HG03095 (cell line): ENCODE data around the gene CASP9.
"Not testable (repeated sequence)": the region's sequence is repeated elsewhere in the genome, so short reads cannot be mapped to it uniquely, and the experiment has no call there.

Source experiments
- ATAC-seq: cut with Tn5 transposase; IDR thresholded peaks from one replicate; pipeline ENCODE4 v1.9.1; 2021; ENCODE audit warnings: moderate library complexity; ENCODE audit not compliant: unreplicated experiment

Gene CASP9

DNA sequence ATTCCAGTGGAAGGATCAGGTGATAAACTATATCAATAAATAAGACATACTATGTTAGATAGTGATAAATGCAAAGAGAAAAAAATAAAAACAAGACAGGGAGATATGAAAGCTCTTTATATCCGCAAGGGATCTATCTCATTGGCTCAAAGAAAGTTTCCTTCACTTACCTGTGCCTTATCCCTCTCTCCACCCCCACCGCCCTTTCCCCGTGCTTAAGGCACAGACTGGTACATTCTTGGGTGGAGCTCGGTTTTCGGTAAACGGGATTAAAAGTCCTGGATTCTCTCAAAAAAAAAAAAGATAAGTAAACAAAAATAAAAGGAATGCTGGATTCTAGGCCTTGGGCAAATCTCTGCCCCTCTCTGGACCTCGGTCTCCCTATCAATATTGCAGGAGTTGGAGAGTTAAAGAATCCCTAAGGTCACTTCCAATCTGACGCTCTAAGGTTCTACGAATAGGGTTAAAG is 2.0 kb upstream of the CASP9 start:
- ATAC-seq = no peak

DNA sequence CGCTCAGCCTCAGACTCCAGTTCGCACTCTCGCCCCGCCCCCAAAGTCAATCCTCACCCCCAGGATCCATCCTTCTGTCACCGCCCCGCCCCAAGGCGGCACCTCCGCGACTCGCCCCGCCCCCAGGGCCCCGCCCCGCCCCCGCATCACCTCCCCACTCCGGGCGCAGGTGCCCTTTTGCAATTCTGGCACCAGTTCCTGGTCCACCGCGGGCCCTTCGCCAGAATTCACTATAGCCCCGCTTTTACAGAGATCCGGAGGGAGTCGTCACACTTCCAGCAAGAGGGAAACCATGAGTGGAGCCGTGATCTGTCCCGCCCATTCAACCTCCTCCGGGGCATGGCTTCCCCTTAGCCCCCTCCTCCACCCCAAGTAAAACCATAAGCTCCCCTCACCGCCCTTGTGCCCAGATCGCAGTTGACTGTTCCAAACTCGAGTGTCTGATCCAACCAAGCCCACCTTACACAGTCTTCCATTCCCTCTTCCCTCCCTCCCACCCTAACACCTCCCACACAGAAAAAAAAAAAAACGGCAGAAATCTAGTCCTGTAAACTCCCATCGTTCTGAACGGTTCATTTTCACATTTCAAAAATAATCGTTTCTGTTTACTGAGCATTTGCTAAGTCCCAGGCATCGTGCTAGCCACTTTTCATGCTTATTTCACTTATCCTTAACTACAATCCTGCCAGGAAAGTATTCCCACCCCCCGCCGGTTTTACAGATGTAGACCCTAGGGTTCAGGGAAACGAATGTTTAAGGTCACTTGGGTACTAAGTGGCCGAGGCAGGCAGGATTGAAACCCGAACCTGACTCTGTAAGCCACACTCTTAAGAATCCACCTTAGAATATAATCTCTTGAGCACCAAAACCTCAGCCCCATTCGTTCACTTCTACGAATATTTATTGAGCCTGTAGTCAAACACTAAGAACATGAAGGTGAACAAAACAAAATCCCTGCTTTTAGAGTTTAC is 1.3 kb upstream of the CASP9 start:
- no peak for ATAC-seq

DNA sequence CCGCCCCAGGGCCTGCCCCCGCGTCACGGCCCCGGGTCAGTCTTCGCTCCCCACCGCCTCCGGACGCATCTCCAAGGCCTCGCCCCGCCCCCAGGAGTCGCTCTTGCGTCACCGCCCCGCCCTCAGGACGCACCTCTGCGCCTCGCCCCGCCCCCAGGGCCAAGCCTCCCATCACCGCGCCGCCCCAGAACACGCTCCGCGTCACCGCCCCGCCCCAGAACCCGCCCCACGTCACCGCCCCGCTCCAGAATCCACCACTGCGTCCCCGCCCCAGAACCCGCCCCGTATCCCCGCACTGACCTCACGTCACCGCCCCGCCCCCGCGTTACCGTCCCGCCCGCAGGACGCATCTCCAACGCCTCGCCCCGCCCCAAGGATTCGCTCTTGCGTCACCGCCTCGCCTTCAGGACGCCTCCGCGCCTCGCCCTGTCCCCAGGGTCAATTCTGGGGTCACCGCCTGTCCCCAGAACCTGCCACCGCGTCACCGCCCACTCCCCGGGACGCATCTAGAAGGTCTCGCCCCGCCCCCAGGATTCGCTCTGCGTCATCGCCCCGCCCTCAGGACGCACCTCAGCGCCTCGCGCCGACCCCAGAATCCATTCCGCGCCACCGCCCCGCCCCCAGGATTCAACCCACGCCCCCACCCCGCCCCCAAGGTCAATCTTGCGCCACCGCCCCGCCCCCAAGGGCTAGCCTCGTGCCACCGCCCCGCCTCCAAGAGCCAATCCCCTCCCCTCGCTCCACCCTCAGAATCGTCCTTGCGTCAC is 451 bp upstream of the CASP9 start:
- ATAC-seq = peak; percentile 38

DNA sequence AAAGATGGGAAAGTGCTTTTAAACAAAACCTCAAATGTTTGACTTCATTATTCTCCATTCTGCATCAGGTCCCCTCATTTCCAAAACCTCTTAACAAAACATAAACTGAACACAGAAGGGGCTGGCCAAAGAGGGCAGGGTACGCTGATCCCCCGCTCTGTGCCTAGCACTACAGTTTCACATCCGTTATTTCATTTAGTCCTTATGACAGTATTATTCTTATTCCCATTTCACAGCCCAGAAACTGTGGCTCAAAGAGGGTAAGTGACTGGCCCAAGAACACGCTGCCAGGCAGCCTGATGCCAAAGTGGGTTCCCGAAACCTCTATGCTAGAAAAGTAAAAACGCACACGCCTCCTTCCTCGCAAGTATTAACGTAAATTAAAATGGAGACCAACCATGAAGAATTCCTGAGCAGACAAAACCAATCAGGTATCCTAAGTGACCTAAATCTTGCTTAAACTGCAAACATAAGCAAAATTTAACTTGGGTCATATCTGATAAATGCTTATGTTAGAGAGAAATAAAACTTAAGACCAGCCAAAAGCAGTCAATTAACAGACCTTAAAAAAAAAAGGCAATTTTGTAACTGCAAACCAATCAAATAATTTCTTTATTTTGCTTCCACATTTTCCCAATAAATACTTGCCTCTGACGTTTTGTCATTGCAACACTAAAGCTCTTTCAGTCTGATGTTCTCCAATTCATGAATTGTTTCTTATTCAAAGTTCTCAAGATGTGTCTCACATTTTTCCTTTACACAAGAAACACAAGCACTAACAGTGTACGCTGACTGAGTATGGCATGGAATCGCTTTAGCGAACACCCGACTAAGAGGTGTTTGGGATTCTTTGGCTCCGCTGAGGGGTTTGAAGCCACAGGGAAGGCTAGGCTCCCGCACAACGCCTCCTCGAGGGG is 653 bp downstream of the CASP9 start:
- no peak for ATAC-seq

DNA sequence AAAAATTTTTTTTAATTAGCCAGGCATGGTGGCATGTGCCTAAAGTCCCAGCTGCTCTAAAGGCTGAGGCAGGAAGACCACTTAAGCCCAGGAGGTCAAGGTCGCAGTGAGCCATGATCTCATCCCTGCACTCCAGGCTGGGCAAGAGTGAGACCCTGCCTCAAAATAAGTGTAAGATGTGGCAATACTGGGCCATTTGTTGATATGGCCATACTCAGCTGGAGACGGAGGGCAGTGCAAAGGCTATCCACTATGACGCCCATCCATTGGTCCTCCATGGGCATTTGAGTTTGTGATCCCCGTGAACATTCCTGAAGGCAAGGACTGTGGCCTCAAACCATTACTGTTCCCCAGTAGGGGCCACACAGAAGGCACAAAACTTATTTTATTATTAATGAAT is 1.5 kb downstream of the CASP9 start:
- ATAC-seq = no peak

DNA sequence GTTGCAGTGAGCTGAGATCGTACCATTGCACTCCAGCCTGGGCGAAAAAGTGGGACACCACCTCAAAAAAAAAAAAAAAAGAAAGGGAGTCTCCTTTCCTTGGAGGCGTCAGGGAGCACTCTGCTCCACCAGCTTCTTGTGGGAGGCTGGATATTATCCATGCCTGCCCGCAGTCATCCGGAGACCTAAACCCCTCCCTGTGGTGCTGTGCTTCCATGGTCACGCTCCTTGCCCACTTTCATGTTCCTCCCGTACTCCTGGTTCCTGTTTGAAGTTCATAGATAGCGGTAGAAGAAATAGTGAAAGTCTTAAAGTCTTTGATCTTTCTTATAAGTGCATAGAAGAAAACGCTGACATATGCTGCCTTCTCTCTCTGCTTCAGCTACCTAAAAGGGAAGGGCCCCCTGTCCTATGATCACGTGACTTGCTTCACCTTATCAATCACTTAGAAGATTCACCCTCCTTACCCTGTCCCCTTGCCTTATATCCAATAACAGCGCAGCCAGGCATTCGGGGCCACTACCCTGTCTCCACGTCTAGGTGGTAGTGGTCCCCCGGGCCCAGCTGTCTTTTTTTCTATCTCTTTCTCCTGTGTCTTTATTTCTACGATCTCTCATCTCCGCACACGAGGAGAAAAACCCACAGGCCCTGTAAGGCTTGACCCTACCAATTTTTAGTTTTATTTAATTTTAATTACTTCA is 2.7 kb downstream of the CASP9 start:
- not testable (repeated sequence) for ATAC-seq

- no peak for ATAC-seq
These were observed 4.4 kb downstream of the CASP9 start for GRCh38 chr1:15519625-15520024.

GRCh38 chr1:15515022-15515663 is 8.9 kb downstream of the CASP9 start:
- ATAC-seq = no peak

DNA sequence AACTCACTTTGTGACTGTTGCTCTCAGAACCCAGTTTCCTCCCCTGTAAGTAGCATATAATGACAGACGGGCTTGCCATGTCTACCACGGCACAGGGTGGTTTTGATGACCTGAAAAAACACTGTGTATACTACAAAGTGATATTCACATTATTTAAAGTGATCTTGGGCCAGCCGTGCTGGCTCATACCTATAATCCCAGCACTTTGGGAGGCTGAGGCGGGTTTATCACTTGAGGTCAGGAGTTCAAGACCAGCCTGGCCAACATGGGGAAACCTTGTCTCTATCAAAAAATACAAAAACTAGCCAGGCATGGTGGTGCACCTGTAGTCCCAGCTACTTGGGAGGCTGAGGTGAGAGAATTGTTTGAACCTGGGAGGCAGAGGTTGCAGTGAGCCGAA is 9.5 kb downstream of the CASP9 start:
- ATAC-seq = not testable (repeated sequence)

- ATAC-seq = no peak
These were observed 10.1 kb downstream of the CASP9 start for GRCh38 chr1:15513919-15514318.

GRCh38 chr1:15513192-15513591 is 10.8 kb downstream of the CASP9 start:
- ATAC-seq = no peak

- ATAC-seq = no peak
These were observed 13.2 kb downstream of the CASP9 start for GRCh38 chr1:15510611-15511405.

DNA sequence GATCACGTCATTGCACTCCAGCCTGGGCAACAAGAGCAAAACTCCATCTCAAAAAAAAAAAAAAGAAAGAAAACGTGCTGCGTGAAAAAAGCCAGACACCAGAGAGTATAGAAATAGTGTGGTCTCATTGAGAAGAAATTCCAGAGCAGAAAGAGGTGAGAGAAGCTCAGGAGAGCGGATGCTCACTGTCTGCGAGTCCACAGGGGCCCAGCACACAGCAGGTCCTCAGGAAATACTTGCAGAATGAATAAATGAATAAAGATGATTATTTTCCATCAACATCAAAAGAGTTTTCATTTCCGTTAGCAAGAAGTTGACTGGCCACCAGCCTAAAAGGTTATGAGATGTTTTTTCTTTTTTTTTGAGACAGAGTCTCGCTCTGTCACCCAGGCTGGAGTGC is 14.4 kb downstream of the CASP9 start:
- no peak for ATAC-seq

DNA sequence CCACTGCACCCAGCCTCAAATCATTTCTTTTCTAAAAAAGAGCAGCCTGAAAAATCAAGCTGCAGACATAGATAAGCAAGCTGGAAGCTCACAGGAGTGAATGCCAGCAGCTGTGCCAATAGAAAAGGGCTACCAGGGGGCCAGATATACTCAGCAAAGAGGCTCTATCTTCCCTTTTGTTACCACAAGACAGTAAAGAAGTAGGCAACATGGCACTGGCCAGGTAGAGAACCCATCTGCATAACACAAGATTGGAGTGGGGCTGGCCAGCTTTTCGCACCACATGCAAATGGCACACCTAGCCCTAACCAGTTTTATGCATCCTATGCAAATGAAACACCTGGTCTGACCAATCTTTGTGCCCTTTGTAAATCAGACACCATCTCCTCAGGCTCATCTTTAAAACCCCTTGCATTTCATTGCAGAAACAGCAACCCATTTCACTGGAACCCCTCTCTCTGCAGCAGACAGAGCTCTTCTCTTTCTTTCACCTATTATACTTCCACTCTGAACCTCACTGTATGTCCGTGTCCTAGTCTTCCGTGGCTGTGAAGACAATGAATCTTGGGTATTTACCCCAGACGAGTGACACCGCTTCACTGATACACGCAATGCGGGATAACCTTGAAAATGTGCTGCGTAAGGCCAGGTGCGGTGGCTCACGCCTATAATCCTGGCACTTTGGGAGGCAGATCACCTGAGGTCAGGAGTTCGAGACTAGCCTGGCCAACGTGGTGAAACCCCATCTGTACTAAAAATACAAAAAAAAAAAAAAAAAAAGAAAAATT is 15.1 kb downstream of the CASP9 start:
- ATAC-seq = no peak

- ATAC-seq = no peak
These were observed 16.7 kb downstream of the CASP9 start for GRCh38 chr1:15507278-15507677.

DNA sequence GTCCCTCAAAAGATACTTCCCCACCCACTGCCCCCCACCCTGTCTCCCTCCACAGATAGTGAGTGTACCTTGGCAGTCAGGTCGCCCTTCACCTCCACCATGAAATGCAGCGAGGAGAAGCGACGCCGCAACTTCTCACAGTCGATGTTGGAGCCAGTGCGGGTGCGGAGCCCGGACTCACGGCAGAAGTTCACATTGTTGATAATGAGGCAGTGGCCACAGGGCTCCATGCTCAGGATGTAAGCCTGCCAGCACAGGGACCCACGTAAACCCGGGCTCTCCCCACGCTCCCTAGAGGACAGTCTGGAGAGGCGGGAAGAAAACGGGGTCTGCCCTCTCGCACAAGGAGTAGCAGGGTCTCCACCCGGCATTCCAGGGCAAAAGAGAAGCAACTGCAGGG is 17.2 kb downstream of the CASP9 start:
- ATAC-seq = no peak

DNA sequence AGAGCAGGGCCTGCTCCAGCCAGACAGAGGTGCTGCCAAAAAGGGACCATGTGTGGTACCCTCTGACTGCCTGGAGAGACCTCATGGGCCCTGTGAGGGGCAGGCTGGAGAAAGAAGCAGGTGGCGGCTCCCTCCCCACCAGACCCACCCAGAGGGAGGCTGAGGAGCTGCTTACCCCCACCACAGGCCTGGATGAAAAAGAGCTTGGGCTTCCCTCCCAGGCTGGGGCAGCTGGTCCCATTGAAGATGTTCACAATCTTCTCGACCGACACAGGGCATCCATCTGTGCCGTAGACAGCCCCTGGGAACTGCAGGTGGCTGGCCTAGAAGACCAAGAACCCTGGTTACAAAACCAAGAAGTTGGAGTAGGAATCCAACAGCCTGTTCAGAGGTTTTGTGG is 19.6 kb downstream of the CASP9 start:
- ATAC-seq = no peak
